Lung microvascular endothelial cell (primary cell): ENCODE measurements around the gene FBXW5. TPM values are rescaled to one million over a fixed set of nuclear protein-coding genes. Genes with fewer than 3 reads are reported as not detected.

ENCODE experiments used
- DNase-seq, 2 donors: peaks; one replicate each; pipeline versions ENCODE4 v3.0.0 to v3.0.0-alpha.2; 2010; ENCODE audit warnings: low read depth in 2 of 2
- total RNA-seq: library from RNA; depleted of rRNA; stranded (reverse); fragments of >200 nt; gene quantifications from 2 replicates; pipeline ENCODE4 v1.2.1, GENCODE V29; 2014

FBXW5 gene
- total RNA-seq, 1 donor from 2014 or later = 192 TPM

DNA sequence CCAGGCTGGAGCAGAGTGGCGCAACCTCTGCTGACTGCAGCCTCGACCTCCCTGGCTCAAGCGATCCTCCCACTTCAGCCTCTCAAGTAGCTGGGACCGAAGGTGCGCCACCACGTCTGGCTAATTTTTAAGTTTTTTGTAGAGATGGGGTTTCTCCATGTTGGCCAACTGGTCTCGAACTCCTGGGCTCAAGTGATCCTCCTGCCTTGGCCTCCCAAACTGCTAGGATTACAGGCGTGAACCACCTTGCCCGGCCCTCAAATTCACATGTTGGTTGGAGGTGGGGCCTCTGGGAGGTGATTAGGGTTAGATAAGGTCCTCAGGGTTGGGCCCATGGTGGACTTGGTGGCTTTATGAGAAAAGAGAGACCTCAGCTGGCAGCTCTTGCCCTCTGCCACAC is 17.6 kb upstream of the FBXW5 start:
- no peak for DNase-seq

DNA sequence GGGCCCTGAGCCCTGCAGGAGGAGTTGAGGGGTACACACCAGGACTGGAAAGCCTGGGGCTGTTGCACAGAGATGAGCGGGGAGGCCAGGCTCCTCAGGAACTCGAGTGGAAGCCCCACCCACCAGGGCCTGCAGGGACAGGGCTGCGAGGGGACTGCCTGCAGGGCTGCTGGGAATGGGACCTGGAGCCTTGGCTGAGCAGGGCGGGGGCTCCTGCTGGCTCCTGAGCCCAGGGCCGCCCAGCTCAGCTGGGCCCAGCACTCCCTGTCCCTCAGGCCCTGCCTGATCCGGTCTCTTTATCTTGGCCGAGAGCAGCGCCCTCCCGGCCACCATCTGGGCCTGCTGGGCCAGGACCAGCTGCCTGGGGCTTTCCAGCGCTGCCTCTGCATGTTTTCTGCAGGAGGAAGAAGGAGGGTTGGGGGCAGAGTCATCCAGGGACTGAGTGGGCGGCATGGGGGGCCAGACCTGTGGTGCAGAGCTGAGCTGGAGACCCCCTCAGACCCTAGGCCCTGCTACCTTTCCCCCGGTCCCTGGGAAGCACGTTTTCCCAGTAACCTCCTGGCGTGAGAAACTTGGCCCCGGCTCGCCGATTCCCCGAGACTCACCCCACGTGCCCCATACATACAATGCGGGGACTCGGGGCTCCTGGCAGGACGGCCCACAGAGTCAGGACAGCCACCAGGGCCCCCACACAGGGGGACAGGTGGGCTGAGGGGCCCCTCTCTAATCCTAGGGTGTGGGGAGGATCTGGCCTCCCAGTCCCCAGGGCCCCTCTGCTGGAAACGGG is 16.9 kb upstream of the FBXW5 start:
- DNase-seq = no peak

- DNase-seq = no peak
Observed at GRCh38 chr9:136960938-136961275, 16.4 kb upstream of the FBXW5 start.

DNA sequence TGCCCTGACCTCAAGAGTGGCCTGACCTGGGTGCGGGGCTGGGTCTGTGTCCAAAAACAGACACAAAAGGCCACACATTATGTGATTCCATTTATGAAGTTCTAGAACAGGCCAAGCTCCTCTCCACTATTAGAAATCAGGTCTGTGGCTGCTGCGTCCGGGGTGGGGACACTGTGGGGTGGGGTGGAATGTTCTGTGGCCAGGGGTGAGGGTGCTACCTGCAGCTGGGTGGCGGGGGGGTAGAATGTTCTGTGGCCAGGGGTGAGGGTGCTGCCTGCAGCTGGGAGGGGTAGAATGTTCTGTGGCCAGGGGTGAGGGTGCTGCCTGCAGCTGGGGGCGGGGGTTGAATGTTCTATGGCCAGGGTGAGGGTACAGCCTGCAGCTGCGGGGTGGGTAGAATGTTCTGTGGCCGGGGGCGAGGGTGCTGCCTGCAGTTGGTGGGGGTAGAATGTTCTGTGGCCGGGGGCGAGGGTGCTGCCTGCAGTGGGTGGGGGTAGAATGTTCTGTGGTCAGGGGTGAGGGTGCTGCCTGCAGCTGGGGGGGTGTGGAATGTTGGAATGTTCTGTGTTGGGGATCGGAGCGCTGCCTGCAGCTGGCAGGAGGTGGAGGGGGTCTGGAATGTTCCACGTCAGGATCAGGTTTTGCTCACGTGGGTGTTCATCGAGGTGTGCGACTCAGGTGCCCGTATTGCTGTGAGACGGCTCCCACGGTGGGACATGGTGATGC is 15.8 kb upstream of the FBXW5 start:
- DNase-seq = no peak

DNA sequence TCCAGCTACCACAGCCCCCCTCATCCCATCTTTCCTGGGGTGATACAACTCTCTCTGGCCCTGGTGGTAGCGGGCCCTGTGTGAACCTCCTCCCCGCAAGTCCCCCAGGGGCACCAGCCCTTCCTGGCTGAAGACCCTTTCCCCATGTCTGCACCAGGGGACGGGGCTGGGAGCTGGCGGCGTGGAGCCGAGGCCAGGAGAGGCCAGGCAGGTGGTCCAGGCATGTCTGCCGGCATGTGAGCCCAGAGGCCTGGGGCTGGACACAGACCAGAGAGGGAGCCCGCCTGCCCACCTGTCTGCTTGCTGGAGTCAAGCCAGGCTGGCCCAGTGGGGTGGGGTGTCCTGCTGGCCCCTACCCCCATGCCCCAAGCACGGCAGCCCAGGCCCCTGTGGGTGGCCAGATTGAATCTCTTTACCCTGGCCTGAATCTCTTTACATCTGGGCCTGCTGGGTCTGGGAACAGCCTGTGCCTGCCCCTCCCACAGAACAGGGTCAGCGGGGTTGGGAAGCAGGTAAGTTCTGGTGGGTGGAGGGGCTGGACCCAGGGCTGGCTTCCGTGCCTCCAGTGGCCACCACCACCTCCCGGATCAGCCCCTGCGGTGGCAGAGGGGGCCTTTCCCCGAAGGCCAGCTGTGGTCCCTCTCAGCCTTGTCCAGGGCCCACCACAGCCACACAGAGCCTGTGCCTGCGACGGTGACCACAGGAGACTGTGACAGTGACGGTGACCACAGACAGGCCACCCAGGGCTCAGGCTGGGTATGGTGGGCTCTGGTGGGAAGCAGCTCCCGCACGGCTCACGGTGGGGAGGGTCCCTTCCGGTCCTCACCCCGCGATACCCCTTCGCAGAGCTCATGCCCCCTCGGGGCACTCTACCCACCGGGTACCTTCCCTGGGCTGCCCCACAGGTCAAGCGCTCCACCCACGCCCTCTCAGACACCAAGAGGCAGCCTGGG is 14.6 kb upstream of the FBXW5 start:
- DNase-seq = no peak

DNA sequence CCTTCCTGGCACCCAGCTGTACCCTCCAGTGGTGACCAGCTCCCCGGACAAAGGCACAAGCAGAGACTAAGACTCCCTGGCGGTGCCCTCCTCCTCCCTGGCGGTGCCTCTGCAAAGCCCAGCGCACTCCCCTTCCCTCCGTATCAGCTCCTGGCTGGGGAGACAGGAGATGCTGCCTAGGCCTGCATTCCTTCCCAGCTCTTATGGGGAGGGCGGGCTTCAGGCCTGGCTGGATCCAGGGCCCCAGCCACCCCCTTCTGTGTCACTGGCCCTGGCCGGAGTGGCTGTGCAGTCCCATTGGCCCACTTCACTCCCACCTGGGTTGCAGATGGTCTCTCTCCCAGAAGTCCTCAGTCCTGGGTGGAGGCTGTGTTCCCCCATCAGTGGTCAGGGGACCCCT is 13.9 kb upstream of the FBXW5 start:
- DNase-seq = no peak

GRCh38 chr9:136957901-136958300 is 13.4 kb upstream of the FBXW5 start:
- DNase-seq = no peak

DNA sequence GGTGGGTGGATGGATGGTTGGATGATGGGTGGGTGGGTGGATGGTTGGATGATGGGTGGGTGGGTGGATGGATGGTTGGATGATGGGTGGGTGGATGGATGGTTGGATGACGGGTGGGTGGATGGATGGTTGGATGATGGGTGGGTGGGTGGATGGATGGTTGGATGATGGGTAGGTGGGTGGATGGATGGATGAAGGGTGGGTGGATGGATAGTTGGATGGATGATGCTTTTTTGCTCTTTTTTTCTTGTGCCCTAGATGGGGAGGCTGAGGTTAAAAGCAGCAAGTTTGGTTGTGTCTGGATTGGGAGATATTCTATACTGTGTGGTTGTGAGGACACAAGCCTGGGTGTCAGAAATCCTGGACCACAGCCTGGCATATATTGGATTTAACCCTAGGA is 12.9 kb upstream of the FBXW5 start:
- no peak for DNase-seq

- DNase-seq = no peak
Observed at GRCh38 chr9:136956604-136957003, 12.1 kb upstream of the FBXW5 start.

DNA sequence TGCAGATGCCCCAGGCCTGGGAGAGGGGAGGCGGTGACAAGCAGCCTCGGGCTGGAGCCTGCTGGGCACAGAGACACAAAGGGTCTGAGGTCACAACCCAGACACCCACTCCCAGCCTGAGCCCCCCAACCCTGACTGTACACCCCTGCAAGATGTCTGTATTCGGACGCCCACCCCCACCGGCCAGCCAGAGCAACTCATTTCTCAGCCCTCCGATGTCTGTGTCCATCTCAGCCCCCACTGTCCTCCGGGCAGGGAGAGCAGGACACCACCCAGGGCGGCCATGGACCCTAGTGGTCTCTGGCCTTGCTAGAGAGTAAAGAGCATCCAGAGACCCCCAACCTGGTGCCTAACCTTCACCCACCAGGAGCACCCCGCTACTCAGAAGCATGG is 11.4 kb upstream of the FBXW5 start:
- DNase-seq = no peak

GRCh38 chr9:136955202-136955942 is 10.8 kb upstream of the FBXW5 start:
- DNase-seq = no peak

DNA sequence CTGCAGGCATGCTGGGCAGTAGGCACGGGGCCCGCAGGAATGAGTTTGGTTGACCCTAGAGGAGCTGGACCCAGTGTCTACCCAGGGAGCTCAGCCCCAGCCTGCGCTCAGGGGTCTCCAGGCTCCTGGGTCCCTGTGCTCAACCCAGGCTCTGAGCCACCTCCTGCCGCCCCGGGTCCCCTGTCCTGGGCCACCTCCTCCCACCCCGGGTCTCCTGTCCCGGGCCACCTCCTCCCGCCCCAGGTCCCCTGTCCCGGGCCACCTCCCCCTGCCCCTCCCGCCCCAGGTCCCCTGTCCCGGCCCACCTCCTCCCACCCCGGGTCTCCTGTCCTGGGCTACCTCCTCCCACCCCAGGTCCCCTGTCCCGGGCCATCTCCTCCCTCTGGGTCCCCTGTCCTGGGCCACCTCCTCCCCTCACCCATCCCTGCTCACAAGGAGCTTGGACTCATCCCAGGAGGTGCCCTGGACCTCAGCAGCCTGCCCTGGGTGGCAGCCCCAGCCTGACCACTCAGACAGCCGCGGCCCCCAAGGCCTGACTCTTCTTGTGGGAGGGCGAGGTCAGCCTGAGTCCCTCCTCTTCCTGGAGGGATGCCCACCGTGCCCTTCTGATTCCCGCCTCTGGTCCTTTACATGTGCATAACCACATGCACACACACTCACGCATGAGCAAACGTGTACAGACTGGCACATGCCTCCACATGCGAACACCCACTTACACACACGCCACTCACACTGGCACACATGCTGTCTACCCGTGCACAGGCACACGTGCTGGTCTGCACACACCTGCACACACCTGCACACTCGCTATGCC is 9.9 kb upstream of the FBXW5 start:
- no peak for DNase-seq

GRCh38 chr9:136953771-136954269 is 9.3 kb upstream of the FBXW5 start:
- DNase-seq = no peak

DNA sequence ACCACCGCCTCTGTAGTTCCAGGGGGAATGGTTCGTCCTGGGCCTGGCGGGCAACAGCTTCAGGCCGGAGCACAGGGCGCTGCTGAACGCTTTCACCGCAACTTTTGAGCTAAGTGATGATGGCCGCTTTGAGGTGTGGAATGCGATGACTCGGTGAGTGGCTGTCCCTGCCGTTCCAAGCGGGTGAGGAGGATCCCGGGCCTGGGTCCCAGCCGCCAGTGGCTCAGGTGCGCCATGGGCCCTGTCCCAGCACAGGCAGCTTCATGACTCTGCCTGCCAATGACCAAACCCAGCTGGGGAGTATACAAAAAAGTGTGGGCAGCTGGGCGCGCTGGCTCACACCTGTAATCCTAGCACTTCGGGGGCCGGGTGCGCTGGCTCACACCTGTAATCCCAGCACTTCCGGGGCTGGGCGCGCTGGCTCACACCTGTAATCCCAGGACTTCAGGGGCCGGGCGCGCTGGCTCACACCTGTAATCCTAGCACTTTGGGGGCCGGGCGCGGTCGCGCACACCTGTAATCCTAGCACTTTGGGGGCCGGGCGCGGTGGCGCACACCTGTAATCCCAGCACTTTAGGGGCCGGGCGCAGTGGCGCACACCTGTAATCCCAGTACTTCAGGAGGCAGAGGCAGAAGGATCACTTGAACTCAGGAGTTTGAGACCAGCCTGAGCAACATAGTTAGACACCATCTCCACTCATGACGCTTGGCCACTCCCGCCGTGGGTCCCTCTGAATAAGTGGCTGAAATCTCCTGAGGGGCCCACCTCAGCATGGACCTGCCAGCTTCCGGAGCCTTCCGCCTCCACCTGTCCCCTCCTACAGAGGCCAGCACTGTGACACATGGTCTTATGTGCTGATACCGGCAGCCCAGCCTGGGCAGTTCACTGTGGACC is 8.6 kb upstream of the FBXW5 start:
- DNase-seq = no peak

DNA sequence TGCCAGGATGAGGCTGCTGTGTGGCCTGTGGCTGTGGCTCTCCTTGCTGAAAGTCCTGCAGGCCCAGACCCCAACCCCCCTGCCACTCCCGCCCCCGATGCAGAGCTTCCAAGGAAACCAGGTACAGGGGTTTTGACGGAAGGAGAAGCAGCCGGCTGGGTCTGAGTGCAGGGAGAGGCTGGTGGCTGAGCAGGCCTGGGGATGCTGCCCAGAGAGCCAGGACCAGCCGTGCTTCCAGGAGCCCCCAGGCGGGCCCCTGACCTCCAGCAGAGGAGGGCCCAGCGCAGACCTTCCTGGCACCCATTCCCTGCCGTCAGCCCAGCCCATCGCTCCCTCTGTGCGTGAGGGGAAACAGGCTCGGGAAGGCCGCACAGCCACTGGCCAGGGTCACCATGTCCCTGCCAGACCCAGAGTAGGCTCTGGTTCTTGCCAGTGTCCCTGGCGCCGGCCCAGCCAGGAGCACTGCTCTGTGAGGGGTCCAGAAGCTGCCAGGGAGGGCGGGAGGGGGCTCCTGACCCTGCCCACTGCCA is 7.8 kb upstream of the FBXW5 start:
- no peak for DNase-seq

DNA sequence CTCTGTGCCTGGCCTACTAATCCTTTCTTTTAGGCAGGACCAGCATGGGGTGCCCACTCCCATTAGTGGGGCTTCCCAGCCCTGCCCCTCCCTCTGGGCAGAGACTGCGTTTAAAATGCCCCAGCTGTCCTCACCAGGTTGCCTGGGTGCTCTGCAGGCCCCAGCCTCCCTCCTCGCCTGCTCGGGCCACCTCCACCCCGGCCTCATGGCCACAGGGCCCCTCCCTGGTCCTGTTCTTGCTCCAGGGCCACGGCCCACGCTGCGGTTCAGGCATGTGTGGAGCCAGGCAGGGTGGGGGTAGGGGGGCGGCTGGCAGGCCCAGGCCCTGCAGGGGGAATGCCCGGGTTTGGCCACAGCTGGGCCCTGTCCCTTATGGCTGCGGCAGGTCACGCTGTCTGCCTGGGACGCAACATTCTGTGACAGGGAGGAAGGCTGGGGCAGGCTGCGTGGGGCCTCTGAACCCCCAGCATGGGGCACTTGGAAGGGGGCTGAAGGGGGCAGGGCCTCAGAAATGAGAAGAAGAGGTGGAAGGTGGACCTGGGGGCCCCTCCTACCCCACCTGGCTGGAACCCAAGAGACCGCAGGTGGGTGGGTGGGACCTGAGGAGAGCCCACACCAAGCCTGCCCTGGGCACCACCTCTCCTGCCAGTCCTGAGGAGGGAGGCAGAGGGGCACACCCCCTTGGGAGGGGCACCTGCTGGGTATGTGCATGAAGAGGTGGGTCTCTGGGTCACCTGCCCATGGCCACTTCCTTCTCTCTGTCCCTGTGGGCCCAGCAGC is 7.2 kb upstream of the FBXW5 start, which contains the start of gene LCN12:
Gene LCN12, plus strand, starts transcription at position 733 of the 780 bp plus-strand sequence. CDS start 55 bp downstream, outside the sequence.
- no peak for DNase-seq

DNA sequence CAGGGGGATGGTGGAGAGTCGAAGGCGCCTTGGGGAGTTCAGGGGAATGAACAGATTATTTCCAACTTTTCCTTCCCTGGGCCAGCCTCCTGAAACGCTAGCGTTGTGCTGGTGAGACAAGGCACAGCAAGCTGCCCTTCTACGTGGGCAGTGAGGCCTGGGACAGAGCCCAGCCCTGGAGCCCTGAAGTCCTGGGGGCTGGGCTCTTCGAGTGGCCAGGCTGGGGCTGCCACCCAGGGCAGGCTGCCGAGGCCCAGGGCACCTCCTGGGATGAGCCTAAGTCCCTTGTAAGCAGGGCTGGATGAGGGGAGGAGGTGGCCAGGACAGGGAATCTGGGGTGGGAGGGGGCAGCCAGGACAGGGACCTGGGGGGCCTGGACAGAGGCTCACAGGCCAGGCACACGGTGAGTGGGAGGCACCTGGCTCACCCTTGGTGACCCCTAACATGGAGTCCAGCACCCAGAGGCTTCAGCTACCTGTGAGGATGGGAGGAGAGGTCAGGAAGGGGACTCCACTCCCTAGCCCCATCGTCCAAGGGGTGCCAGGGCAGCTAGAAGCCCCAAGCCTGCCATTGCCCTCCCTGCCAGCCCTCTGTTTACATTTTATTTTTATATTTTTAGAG is 6.2 kb upstream of the FBXW5 start:
- no peak for DNase-seq
